Osteoblast (primary cell): ENCODE results near the gene ATXN7. TPM values are rescaled to one million over a fixed set of nuclear protein-coding genes. Genes with fewer than 3 reads are reported as not detected.

Source experiments
- DNase-seq: peaks from one replicate; pipeline ENCODE4 v3.0.0; 2011; ENCODE audit warnings: low spot score, mixed read lengths; ENCODE audit not compliant: insufficient read length; ENCODE audit errors: missing footprints
- H2AFZ ChIP-seq: 2 replicates; pipeline ENCODE4 v1.6.0; 2011; ENCODE audit warnings: mild to moderate bottlenecking, low read length
- H3K27ac ChIP-seq: 2 replicates; pipeline ENCODE4 v1.5.1; 2011; ENCODE audit warnings: mild to moderate bottlenecking, low read depth, low read length, moderate library complexity
- H3K27me3 ChIP-seq: 2 replicates; pipeline ENCODE4 v1.6.0; 2012; ENCODE audit warnings: mild to moderate bottlenecking, control low read depth, inconsistent platforms, low read length, moderate library complexity; ENCODE audit not compliant: insufficient read depth
- H3K36me3 ChIP-seq: 2 replicates; pipeline ENCODE4 v1.5.1; 2011; ENCODE audit warnings: mild to moderate bottlenecking, low read length, control low read depth, moderate library complexity; ENCODE audit not compliant: insufficient read depth
- H3K4me1 ChIP-seq: 2 replicates; pipeline ENCODE4 v1.5.1; 2011; ENCODE audit warnings: mild to moderate bottlenecking, low read length, control low read depth, moderate library complexity; ENCODE audit not compliant: insufficient read depth
- H3K4me2 ChIP-seq: 2 replicates; pipeline ENCODE4 v1.6.0; 2011; ENCODE audit warnings: mild to moderate bottlenecking, low read length; ENCODE audit not compliant: insufficient read depth
- H3K4me3 ChIP-seq: fragments of 200-600 bp; sonication (generic); 3 replicates; pipeline ENCODE4 v1.5.1; 2012; ENCODE audit warnings: mild to moderate bottlenecking, low read length, inconsistent platforms; ENCODE audit not compliant: insufficient read depth
- H3K79me2 ChIP-seq: 2 replicates; pipeline ENCODE4 v1.6.0; 2012; ENCODE audit warnings: mild to moderate bottlenecking, low read length, control low read depth, inconsistent platforms; ENCODE audit not compliant: insufficient read depth
- H3K9me3 ChIP-seq: 2 replicates; pipeline ENCODE4 v1.5.1; 2011; ENCODE audit warnings: low read depth, low read length, control low read depth
- H4K20me1 ChIP-seq: 2 replicates; pipeline ENCODE4 v1.6.0; 2012; ENCODE audit warnings: mild to moderate bottlenecking, low read length, control low read depth; ENCODE audit not compliant: insufficient read depth
- total RNA-seq: library from RNA; depleted of rRNA; stranded (reverse); fragments of >200 nt; gene quantifications from 2 replicates; pipeline ENCODE4 v1.2.3, GENCODE V29; 2012
- TF ChIP-seq, protein P1 (sequence below): IDR thresholded peaks from 2 replicates; pipeline ENCODE4 v1.5.1; 2011; ENCODE audit warnings: mild to moderate bottlenecking, low read depth, low read length, moderate library complexity; ENCODE audit errors: extremely low read depth

The ATXN7 gene
- total RNA-seq, 1 donor = 17.0 TPM

DNA sequence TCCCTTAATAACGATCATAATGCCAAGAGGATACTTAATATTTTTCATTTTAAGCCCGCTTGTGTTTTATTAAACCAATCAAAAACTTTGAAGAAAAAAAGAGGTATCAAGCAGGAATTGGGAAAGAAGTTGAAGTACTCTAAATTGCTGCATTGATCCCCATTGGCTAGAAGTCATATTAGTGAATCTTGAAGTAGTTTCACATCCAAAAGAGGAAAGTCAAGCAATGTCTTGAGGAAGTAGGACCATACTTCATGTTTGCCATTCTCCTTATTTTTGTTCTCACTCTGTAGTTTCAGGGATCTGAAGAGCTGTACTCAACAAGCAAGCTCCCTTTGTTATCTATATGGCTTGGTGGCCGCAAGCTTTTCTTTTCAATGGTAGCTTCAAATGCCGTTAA is 46.3 kb downstream of the ATXN7 start:
- H3K4me2 ChIP-seq = no peak overlapping the region
- H3K4me1 ChIP-seq = peaks cover 29% of the 10 kb centered on the region
- TF ChIP-seq, protein P1, sequence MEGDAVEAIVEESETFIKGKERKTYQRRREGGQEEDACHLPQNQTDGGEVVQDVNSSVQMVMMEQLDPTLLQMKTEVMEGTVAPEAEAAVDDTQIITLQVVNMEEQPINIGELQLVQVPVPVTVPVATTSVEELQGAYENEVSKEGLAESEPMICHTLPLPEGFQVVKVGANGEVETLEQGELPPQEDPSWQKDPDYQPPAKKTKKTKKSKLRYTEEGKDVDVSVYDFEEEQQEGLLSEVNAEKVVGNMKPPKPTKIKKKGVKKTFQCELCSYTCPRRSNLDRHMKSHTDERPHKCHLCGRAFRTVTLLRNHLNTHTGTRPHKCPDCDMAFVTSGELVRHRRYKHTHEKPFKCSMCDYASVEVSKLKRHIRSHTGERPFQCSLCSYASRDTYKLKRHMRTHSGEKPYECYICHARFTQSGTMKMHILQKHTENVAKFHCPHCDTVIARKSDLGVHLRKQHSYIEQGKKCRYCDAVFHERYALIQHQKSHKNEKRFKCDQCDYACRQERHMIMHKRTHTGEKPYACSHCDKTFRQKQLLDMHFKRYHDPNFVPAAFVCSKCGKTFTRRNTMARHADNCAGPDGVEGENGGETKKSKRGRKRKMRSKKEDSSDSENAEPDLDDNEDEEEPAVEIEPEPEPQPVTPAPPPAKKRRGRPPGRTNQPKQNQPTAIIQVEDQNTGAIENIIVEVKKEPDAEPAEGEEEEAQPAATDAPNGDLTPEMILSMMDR = no peak
- no peak for DNase-seq
- H3K27me3 ChIP-seq = no peaks in the 10 kb centered on the region
- H3K79me2 ChIP-seq = peaks cover 59% of the 10 kb centered on the region
- no peak overlapping the region for H2AFZ ChIP-seq
- H3K36me3 ChIP-seq = peaks cover 7% of the 10 kb centered on the region
- H4K20me1 ChIP-seq = peaks cover 9% of the 10 kb centered on the region
- no peaks in the 10 kb centered on the region for H3K9me3 ChIP-seq
- H3K4me3 ChIP-seq = no peak overlapping the region
- no peak overlapping the region for H3K27ac ChIP-seq

DNA sequence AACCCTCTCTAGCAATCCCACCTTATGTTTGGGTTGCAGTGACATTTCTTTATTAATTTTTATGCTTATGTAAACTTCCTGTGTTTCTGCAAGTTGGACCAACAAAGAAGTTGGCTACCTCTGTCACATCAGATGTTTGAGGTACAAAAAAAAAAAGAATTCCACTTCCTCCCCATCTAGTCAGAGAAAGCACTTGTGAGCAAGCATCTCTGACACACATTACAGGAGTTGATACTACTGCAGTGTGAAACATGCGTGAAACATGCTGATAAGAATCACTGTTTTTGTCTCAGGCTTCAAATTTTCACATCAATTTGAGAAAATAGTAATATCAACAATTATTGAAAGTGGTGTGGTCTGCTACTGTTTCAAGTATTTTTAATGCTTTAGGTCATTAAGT is 47.2 kb downstream of the ATXN7 start:
- peaks cover 9% of the 10 kb centered on the region for H4K20me1 ChIP-seq
- peak overlapping the region; percentile 84 for H2AFZ ChIP-seq
- TF ChIP-seq, protein P1 = no peak

DNA sequence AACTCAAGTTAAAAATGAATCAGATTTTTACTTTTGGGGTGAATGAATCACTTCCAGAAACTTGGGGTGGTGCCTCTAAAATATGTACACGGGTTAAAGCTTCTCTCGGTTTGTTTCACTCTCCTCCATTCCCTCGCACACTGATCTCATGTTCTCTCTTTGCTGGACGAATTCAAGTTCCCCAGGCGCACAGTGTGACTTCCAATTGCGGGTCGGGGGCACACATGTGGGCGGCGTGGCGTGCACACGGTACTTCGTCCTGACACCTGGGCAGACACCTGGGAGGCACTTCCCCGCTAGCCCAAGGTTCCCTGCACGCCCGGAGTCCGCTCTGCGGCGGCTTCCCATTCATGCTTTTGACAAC is 47.8 kb downstream of the ATXN7 start:
- no peaks in the 10 kb centered on the region for H3K9me3 ChIP-seq
- peak overlapping the region; percentile 88 for H3K4me3 ChIP-seq
- DNase-seq = peak; percentile 92
- TF ChIP-seq, protein P1 = no peak
- peak overlapping the region; percentile 93 for H3K27ac ChIP-seq
- peak overlapping the region; percentile 96 for H3K4me2 ChIP-seq
- H3K79me2 ChIP-seq = peaks cover 64% of the 10 kb centered on the region
- no peaks in the 10 kb centered on the region for H3K27me3 ChIP-seq
- H4K20me1 ChIP-seq = peaks cover 11% of the 10 kb centered on the region
- H3K4me1 ChIP-seq = peaks cover 29% of the 10 kb centered on the region
- H3K36me3 ChIP-seq = peaks cover 12% of the 10 kb centered on the region
- H2AFZ ChIP-seq = peak overlapping the region; percentile 84

More for the DNA sequence above, 47.2 kb downstream of the ATXN7 start:
- Histone ChIP-seq H3K4me3 (peak overlapping the region; percentile 88), H3K4me2 (peak overlapping the region; percentile 96), H3K27ac (peak overlapping the region; percentile 93), H3K9me3 (no peaks in the 10 kb centered on the region), H3K4me1 (peaks cover 29% of the 10 kb centered on the region), H3K36me3 (peaks cover 7% of the 10 kb centered on the region), H3K79me2 (peaks cover 64% of the 10 kb centered on the region), H3K27me3 (no peaks in the 10 kb centered on the region)
- DNase-seq = peak; percentile 64

DNA sequence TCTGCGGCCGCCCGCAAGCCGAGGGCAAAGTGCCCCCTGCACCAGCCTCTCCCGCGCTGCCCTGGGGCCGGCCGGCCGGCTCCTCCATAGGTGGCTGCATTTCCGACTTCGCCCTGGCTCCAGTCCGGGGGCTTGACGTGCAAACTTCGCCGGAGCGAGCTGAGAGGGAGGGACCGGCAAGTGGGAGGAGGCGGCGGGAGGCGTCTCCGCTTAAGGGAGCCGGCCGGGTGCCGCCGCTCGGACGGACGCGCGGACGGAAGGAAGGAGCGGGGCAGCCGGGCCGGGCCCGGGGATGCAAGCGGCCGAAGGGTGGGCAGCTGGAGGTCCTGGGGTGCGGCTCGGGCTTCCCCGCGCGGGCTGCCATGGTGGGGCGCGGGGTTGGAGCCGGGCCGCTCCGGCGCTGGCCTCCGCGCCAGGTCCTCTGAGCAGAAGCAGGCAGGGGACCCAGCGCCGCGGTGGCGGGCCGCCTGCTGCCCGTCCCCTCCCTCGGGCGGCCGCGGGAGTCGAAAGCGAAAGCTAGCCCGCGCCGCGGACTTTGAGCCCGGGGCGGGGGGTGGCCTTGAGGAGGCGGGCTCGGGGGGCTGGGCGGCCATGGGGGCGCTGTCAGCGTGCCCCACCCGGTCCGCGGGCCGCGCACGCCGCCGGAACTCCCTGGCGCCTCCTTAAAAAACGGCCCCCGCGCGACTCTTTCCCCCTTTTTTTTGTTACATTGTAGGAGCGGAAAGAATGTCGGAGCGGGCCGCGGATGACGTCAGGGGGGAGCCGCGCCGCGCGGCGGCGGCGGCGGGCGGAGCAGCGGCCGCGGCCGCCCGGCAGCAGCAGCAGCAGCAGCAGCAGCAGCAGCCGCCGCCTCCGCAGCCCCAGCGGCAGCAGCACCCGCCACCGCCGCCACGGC is 48.5 kb downstream of the ATXN7 start, which contains the start of gene SCAANT1:
Gene SCAANT1 (minus strand): TSS at position 511 of the 895 bp plus-strand sequence.
- Histone ChIP-seq H3K27me3 (no peaks in the 10 kb centered on the region), H2AFZ (peak within 1 kb of the TSS; percentile 84), H3K4me1 (peaks cover 29% of the 10 kb centered on the region), H3K36me3 (peaks cover 17% of the 10 kb centered on the region), H4K20me1 (peaks cover 11% of the 10 kb centered on the region), H3K4me2 (peak within 1 kb of the TSS; percentile 96), H3K9me3 (no peaks in the 10 kb centered on the region), H3K27ac (peak within 1 kb of the TSS; percentile 93), H3K79me2 (peaks cover 64% of the 10 kb centered on the region), H3K4me3 (peak within 1 kb of the TSS; percentile 88)
- DNase-seq = peak; percentile 98
- TF ChIP-seq, protein P1 = no peak
